WTC11 (cell line): Measurements from ENCODE around the gene CEP63. TPM values are rescaled to one million over a fixed set of nuclear protein-coding genes. Genes with fewer than 3 reads are reported as not detected.

Experiments used
- ATAC-seq: fragments of 200-7000 bp; cut with Tn5 transposase; 2 replicates; pipeline ENCODE4 v1.10.0; 2021; ENCODE audit warnings: mild to moderate bottlenecking, moderate library complexity
- CTCF ChIA-PET: fragments of 300-600 bp; sonication (Branson Sonifier 250); formaldehyde crosslinking; loops from one replicate; lab custom pipeline; 2021; ENCODE audit warnings: antibody characterized with exemption; lab: Charles Lee
- POLR2A ChIA-PET: fragments of 350-600 bp; sonication (Branson Sonifier 250); formaldehyde crosslinking; loops from one replicate; lab custom pipeline; 2021; ENCODE audit warnings: antibody characterized with exemption; lab: Charles Lee
- DNase-seq: peaks from one replicate; pipeline ENCODE4 v3.0.0; 2021; ENCODE audit warnings: low spot score
- H3K27ac Mint-ChIP-seq: 2 replicates; pipeline ENCODE4 v1.8.0; 2021; ENCODE audit warnings: mixed read lengths
- H3K27me3 Mint-ChIP-seq: 2 replicates; pipeline ENCODE4 v1.8.0; 2021; ENCODE audit warnings: low read depth, mild to moderate bottlenecking, moderate library complexity, mixed read lengths
- H3K36me3 Mint-ChIP-seq: 2 replicates; pipeline ENCODE4 v1.8.0; 2021; ENCODE audit warnings: mixed read lengths
- H3K4me1 Mint-ChIP-seq: 2 replicates; pipeline ENCODE4 v1.8.0; 2022; ENCODE audit warnings: mixed read lengths
- H3K4me3 Mint-ChIP-seq: 2 replicates; pipeline ENCODE4 v1.8.0; 2021; ENCODE audit warnings: mild to moderate bottlenecking, moderate library complexity, mixed read lengths
- H3K9me3 Mint-ChIP-seq: 2 replicates; pipeline ENCODE4 v1.8.0; 2021; ENCODE audit warnings: mixed read lengths
- ATF1 ChIP-seq: sonication (generic); formaldehyde crosslinking; IDR thresholded peaks from 2 replicates; pipeline ENCODE4 v1.8.1; 2023; ENCODE audit warnings: mild to moderate bottlenecking, moderate library complexity, missing genetic modification reagents
- E2F5 ChIP-seq: sonication (generic); formaldehyde crosslinking; IDR thresholded peaks from 2 replicates; pipeline ENCODE4 v1.8.1; 2022; ENCODE audit warnings: mild to moderate bottlenecking, moderate library complexity, missing genetic modification reagents
- EMX1 ChIP-seq: fragments of 250-450 bp; sonication (Bioruptor Pico); IDR thresholded peaks from 2 replicates; pipeline ENCODE4 v1.8.0; 2021; ENCODE audit warnings: mild to moderate bottlenecking
- GABPB1 ChIP-seq: sonication (generic); formaldehyde crosslinking; IDR thresholded peaks from 2 replicates; pipeline ENCODE4 v1.8.1; 2023; ENCODE audit warnings: mild to moderate bottlenecking, missing genetic modification reagents
- JUN ChIP-seq: sonication (generic); formaldehyde crosslinking; IDR thresholded peaks from 2 replicates; pipeline ENCODE4 v1.8.0; 2023; ENCODE audit warnings: mild to moderate bottlenecking, missing genetic modification reagents
- MXD4 ChIP-seq: fragments of 250-450 bp; sonication (Bioruptor Pico); IDR thresholded peaks from 2 replicates; pipeline ENCODE4 v1.8.0; 2021; ENCODE audit warnings: mild to moderate bottlenecking, moderate library complexity, borderline replicate concordance
- NR2C2 ChIP-seq: sonication (generic); formaldehyde crosslinking; IDR thresholded peaks from 2 replicates; pipeline ENCODE4 v1.8.0; 2022; ENCODE audit warnings: mild to moderate bottlenecking, missing genetic modification reagents
- PREB ChIP-seq: sonication (generic); formaldehyde crosslinking; IDR thresholded peaks from 2 replicates; pipeline ENCODE4 v1.8.1; 2022; ENCODE audit warnings: mild to moderate bottlenecking, missing genetic modification reagents, moderate library complexity, borderline replicate concordance
- PRRX2 ChIP-seq: fragments of 250-450 bp; sonication (Bioruptor Pico); IDR thresholded peaks from 2 replicates; pipeline ENCODE4 v1.8.0; 2021; ENCODE audit warnings: mild to moderate bottlenecking
- SMAD3 ChIP-seq: sonication (generic); formaldehyde crosslinking; IDR thresholded peaks from 2 replicates; pipeline ENCODE4 v1.8.0; 2022; ENCODE audit warnings: missing genetic modification reagents, mild to moderate bottlenecking, borderline replicate concordance
- SMAD4 ChIP-seq: sonication (generic); formaldehyde crosslinking; IDR thresholded peaks from 2 replicates; pipeline ENCODE4 v1.8.0; 2022; ENCODE audit warnings: mild to moderate bottlenecking, missing genetic modification reagents
- ZMAT4 ChIP-seq: fragments of 250-450 bp; sonication (Bioruptor Pico); IDR thresholded peaks from 2 replicates; pipeline ENCODE4 v1.9.0; 2021; ENCODE audit warnings: mild to moderate bottlenecking
- ZNF121 ChIP-seq: sonication (generic); formaldehyde crosslinking; IDR thresholded peaks from 2 replicates; pipeline ENCODE4 v1.8.0; 2023; ENCODE audit warnings: missing genetic modification reagents
- ZNF396 ChIP-seq: fragments of 250-450 bp; sonication (Bioruptor Pico); IDR thresholded peaks from 2 replicates; pipeline ENCODE4 v1.8.0; 2021; ENCODE audit warnings: mild to moderate bottlenecking, moderate library complexity, borderline replicate concordance
- ZNF416 ChIP-seq: fragments of 250-450 bp; sonication (Bioruptor Pico); IDR thresholded peaks from 2 replicates; pipeline ENCODE4 v1.9.0; 2021; ENCODE audit warnings: mild to moderate bottlenecking, inconsistent platforms
- ZNF423 ChIP-seq: fragments of 250-450 bp; sonication (Bioruptor Pico); IDR thresholded peaks from 2 replicates; pipeline ENCODE4 v2.1.2; 2022; ENCODE audit warnings: mild to moderate bottlenecking, moderate library complexity
- ZNF512 ChIP-seq: sonication (generic); formaldehyde crosslinking; IDR thresholded peaks from 2 replicates; pipeline ENCODE4 v1.8.1; 2022; ENCODE audit warnings: missing genetic modification reagents, borderline replicate concordance
- ZSCAN18 ChIP-seq: fragments of 250-450 bp; sonication (Bioruptor Pico); IDR thresholded peaks from 2 replicates; pipeline ENCODE4 v2.1.2; 2022; ENCODE audit warnings: mild to moderate bottlenecking, moderate library complexity
- total RNA-seq: library from RNA; stranded (reverse); gene quantifications from 3 replicates; pipeline ENCODE4 v1.2.3, GENCODE V29; 2021
- TF ChIP-seq, protein P1 (sequence below): fragments of 250-450 bp; sonication (Bioruptor Pico); IDR thresholded peaks from 2 replicates; pipeline ENCODE4 v1.9.0; 2021; ENCODE audit warnings: mild to moderate bottlenecking
- TF ChIP-seq, protein P2 (sequence below): sonication (generic); formaldehyde crosslinking; IDR thresholded peaks from 2 replicates; pipeline ENCODE4 v1.8.1; 2022; ENCODE audit warnings: low read depth, missing genetic modification reagents, borderline replicate concordance
- TF ChIP-seq, protein P3 (sequence below): sonication (generic); formaldehyde crosslinking; conservative IDR thresholded peaks from 2 replicates; pipeline ENCODE4 v1.8.1; 2022; ENCODE audit warnings: mild to moderate bottlenecking, missing genetic modification reagents

Gene CEP63
- total RNA-seq, 1 experiment from 2014 or later = 28.0 TPM

DNA sequence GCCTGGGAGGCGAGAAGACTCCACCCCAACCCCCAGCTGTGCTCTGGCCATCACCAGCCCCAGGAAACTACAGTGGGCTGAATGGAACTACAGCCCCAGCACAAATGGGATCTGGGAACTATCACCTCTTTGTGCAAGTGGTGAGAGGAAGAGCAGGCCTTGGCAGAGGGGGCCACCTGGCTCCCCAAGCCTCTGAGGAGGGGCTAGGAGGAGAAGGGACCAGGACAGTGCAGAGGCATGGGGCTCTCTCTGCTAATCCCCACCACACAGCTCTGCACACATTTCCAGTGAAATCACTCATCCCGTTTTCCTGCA, 133.4 kb downstream of the CEP63 start:
- Mint-ChIP-seq H3K36me3 (no peaks in the 10 kb centered on the region), H3K4me3 (no peak overlapping the region), H3K27me3 (no peaks in the 10 kb centered on the region), H3K4me1 (peaks cover 7% of the 10 kb centered on the region; the same call in 1 of the 2 replicates), H3K9me3 (no peaks in the 10 kb centered on the region), H3K27ac (no peak overlapping the region)
- ChIA-PET POLR2A (interaction anchor here (1.2 kb wide), 1 partner anchor 12 kb away, joined by 4 read pairs; no protein-coding TSS in a partner anchor), CTCF (interaction anchor here (1.5 to 6.9 kb wide), 4 partner anchors 18 to 136 kb away, joined by 4 to 40 read pairs (median 6); no protein-coding TSS in a partner anchor)
- TF ChIP-seq ZNF396 (CRISPR knock-in tag) (no peak), SMAD4 (no peak), SMAD3 (CRISPR knock-in tag) (no peak), ZSCAN18 (no peak), ZMAT4 (CRISPR knock-in tag) (no peak), JUN (CRISPR knock-in tag) (no peak), ZNF416 (CRISPR knock-in tag) (no peak), EMX1 (CRISPR knock-in tag) (no peak), PRRX2 (CRISPR knock-in tag) (no peak), ATF1 (CRISPR knock-in tag) (no peak), GABPB1 (CRISPR knock-in tag) (no peak), ZNF121 (no peak)
- TF ChIP-seq, protein P1, sequence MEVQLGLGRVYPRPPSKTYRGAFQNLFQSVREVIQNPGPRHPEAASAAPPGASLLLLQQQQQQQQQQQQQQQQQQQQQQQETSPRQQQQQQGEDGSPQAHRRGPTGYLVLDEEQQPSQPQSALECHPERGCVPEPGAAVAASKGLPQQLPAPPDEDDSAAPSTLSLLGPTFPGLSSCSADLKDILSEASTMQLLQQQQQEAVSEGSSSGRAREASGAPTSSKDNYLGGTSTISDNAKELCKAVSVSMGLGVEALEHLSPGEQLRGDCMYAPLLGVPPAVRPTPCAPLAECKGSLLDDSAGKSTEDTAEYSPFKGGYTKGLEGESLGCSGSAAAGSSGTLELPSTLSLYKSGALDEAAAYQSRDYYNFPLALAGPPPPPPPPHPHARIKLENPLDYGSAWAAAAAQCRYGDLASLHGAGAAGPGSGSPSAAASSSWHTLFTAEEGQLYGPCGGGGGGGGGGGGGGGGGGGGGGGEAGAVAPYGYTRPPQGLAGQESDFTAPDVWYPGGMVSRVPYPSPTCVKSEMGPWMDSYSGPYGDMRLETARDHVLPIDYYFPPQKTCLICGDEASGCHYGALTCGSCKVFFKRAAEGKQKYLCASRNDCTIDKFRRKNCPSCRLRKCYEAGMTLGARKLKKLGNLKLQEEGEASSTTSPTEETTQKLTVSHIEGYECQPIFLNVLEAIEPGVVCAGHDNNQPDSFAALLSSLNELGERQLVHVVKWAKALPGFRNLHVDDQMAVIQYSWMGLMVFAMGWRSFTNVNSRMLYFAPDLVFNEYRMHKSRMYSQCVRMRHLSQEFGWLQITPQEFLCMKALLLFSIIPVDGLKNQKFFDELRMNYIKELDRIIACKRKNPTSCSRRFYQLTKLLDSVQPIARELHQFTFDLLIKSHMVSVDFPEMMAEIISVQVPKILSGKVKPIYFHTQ (CRISPR knock-in tag) = no peak
- TF ChIP-seq, protein P2, sequence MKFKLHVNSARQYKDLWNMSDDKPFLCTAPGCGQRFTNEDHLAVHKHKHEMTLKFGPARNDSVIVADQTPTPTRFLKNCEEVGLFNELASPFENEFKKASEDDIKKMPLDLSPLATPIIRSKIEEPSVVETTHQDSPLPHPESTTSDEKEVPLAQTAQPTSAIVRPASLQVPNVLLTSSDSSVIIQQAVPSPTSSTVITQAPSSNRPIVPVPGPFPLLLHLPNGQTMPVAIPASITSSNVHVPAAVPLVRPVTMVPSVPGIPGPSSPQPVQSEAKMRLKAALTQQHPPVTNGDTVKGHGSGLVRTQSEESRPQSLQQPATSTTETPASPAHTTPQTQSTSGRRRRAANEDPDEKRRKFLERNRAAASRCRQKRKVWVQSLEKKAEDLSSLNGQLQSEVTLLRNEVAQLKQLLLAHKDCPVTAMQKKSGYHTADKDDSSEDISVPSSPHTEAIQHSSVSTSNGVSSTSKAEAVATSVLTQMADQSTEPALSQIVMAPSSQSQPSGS (CRISPR knock-in tag) = no peak
- ATAC-seq (no peak), DNase-seq (no peak)

- no peaks in the 10 kb centered on the region for H3K9me3 Mint-ChIP-seq
- DNase-seq = no peak
- no peak overlapping the region for H3K27ac Mint-ChIP-seq
- no peak for TF ChIP-seq ZNF423 (CRISPR knock-in tag)
- TF ChIP-seq, protein P3, sequence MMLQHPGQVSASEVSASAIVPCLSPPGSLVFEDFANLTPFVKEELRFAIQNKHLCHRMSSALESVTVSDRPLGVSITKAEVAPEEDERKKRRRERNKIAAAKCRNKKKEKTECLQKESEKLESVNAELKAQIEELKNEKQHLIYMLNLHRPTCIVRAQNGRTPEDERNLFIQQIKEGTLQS (CRISPR knock-in tag) = no peak
- TF ChIP-seq SMAD3 (CRISPR knock-in tag) = no peak
- TF ChIP-seq ZNF512 (CRISPR knock-in tag) = no peak
- no peak for TF ChIP-seq ATF1 (CRISPR knock-in tag)
- no peak for TF ChIP-seq E2F5
- no peak for TF ChIP-seq MXD4 (CRISPR knock-in tag)
- no peak for TF ChIP-seq NR2C2
- TF ChIP-seq PREB = no peak
- H3K36me3 Mint-ChIP-seq = no peaks in the 10 kb centered on the region
- peaks cover 7% of the 10 kb centered on the region; the same call in 1 of the 2 replicates for H3K4me1 Mint-ChIP-seq
- no peak overlapping the region for H3K4me3 Mint-ChIP-seq
- no peaks in the 10 kb centered on the region for H3K27me3 Mint-ChIP-seq
- ChIA-PET CTCF (interaction anchor here (1.5 to 6.9 kb wide), 4 partner anchors 19 to 135 kb away, joined by 4 to 40 read pairs (median 6); no protein-coding TSS in a partner anchor), POLR2A (interaction anchor here (1.2 kb wide), 1 partner anchor 11 kb away, joined by 4 read pairs; no protein-coding TSS in a partner anchor)
- no peak for ATAC-seq
Measured at GRCh38 chr3:134619884-134620445, 134.1 kb downstream of the CEP63 start.
